MV-4-11 (cell line): ENCODE results near the gene SPRR2E.
"Not testable (repeated sequence)": the region's sequence is repeated elsewhere in the genome, so short reads cannot be mapped to it uniquely, and the experiment has no call there.

Experiments used
- DNase-seq: peaks from one replicate; lab custom pipeline; 2025; lab: John Stamatoyannopoulos, UW

The SPRR2E gene

GRCh38 chr1:153094426-153094825 is at the start of gene SPRR2E:
Gene SPRR2E, minus strand, starts transcription at chr1:153094526. Its CDS starts 775 bp downstream, at chr1:153093751.
- no peak for DNase-seq

- DNase-seq: no peak
Observed at GRCh38 chr1:153141377-153141776, 47.1 kb upstream of the SPRR2E start.

GRCh38 chr1:153140484-153140883 is 46.2 kb upstream of the SPRR2E start:
- no peak for DNase-seq

GRCh38 chr1:153133743-153134142 is 39.4 kb upstream of the SPRR2E start:
- DNase-seq: no peak

- no peak for DNase-seq
Observed at GRCh38 chr1:153133267-153133666, 38.9 kb upstream of the SPRR2E start.

- not testable (repeated sequence) for DNase-seq
Observed at GRCh38 chr1:153128688-153129087, 34.4 kb upstream of the SPRR2E start.

- DNase-seq: no peak
Observed at GRCh38 chr1:153127296-153127695, 33.0 kb upstream of the SPRR2E start.

GRCh38 chr1:153125536-153125935 is 31.2 kb upstream of the SPRR2E start:
- no peak for DNase-seq

- not testable (repeated sequence) for DNase-seq
Observed at GRCh38 chr1:153123793-153124192, 29.5 kb upstream of the SPRR2E start.

- no peak for DNase-seq
Observed at GRCh38 chr1:153122831-153123421, 28.6 kb upstream of the SPRR2E start.

- no peak for DNase-seq
Observed at GRCh38 chr1:153120945-153121344, 26.6 kb upstream of the SPRR2E start.

GRCh38 chr1:153119491-153119971 is 25.2 kb upstream of the SPRR2E start:
- no peak for DNase-seq

GRCh38 chr1:153115264-153115663 is 20.9 kb upstream of the SPRR2E start:
- not testable (repeated sequence) for DNase-seq

- no peak for DNase-seq
Observed at GRCh38 chr1:153113416-153113815, 19.1 kb upstream of the SPRR2E start, which contains the start of gene SPRR2F. Gene SPRR2F, minus strand, starts transcription at chr1:153113516. Its CDS starts 783 bp downstream, at chr1:153112733.

GRCh38 chr1:153112454-153112853 is 18.1 kb upstream of the SPRR2E start:
- not testable (repeated sequence) for DNase-seq

- DNase-seq: no peak
Observed at GRCh38 chr1:153100245-153100644, 5.9 kb upstream of the SPRR2E start.

GRCh38 chr1:153099461-153100045 is 5.2 kb upstream of the SPRR2E start:
- DNase-seq: no peak

- DNase-seq: no peak
Observed at GRCh38 chr1:153095764-153096163, 1.4 kb upstream of the SPRR2E start.

GRCh38 chr1:153087652-153088051 is 6.7 kb downstream of the SPRR2E start:
- DNase-seq: no peak

- DNase-seq: no peak
Observed at GRCh38 chr1:153081736-153082135, 12.6 kb downstream of the SPRR2E start.

GRCh38 chr1:153072806-153073726 is 21.3 kb downstream of the SPRR2E start:
- DNase-seq: no peak

GRCh38 chr1:153071511-153071910 is 22.8 kb downstream of the SPRR2E start, which contains the start of gene SPRR2B:
Gene SPRR2B, minus strand, starts transcription at chr1:153071611. Its CDS starts 772 bp downstream, at chr1:153070839.
- no peak for DNase-seq
